Keratinocyte (primary cell): ENCODE measurements around the gene PRRT2. TPM values are rescaled to one million over a fixed set of nuclear protein-coding genes. Genes with fewer than 3 reads are reported as not detected.

Source experiments
- DNase-seq: peaks from one replicate; pipeline ENCODE4 v3.0.0-alpha.2; 2011; ENCODE audit warnings: low read depth, missing footprints, low spot score
- FAIRE-seq: peaks from 2 replicates; lab custom pipeline; 2011; peaks lifted over from hg19 to GRCh38; lab: Jason Lieb, UNC
- H2AFZ ChIP-seq: 2 replicates; pipeline ENCODE4 v1.6.0; 2012; ENCODE audit warnings: low read length, control low read depth, inconsistent platforms; ENCODE audit not compliant: control insufficient read depth
- H3K27ac ChIP-seq: 2 replicates; pipeline ENCODE4 v1.5.1; 2011; ENCODE audit warnings: low read length; ENCODE audit not compliant: control insufficient read depth, insufficient read depth
- H3K27me3 ChIP-seq: 3 replicates; pipeline ENCODE4 v1.6.0; 2011; ENCODE audit warnings: low read length; ENCODE audit not compliant: control insufficient read depth, insufficient read depth; ENCODE audit errors: extremely low read depth
- H3K36me3 ChIP-seq, 2 experiments: 2 replicates in 1 of 2; 3 replicates in 1 of 2; pipeline ENCODE4 v1.5.1; 2011; ENCODE audit warnings: low read length in 2 of 2, mild to moderate bottlenecking in 1 of 2; ENCODE audit not compliant: control insufficient read depth in 2 of 2, insufficient read depth in 2 of 2; ENCODE audit errors: extremely low read depth in 1 of 2
- H3K4me1 ChIP-seq: 3 replicates; pipeline ENCODE4 v1.5.1; 2011; ENCODE audit warnings: low read length; ENCODE audit not compliant: control insufficient read depth, insufficient read depth; ENCODE audit errors: extremely low read depth
- H3K4me2 ChIP-seq: 3 replicates; pipeline ENCODE4 v1.6.0; 2011; ENCODE audit warnings: low read depth, low read length; ENCODE audit not compliant: control insufficient read depth, insufficient read depth; ENCODE audit errors: extremely low read depth
- H3K4me3 ChIP-seq, 3 experiments: fragments of 200-600 bp in 1 of 3; sonication (generic) in 1 of 3; 2 replicates in 2 of 3; 3 replicates in 1 of 3; pipeline ENCODE4 v1.5.1; 2011 to 2016; ENCODE audit warnings: low read length in 3 of 3, mild to moderate bottlenecking in 3 of 3, control low read depth in 2 of 3, inconsistent platforms in 1 of 3, low read depth in 1 of 3, mixed read lengths in 1 of 3, mixed run types in 1 of 3, moderate library complexity in 1 of 3; ENCODE audit not compliant: control insufficient read depth in 2 of 3, insufficient read depth in 2 of 3; ENCODE audit errors: extremely low read depth in 1 of 3
- H3K79me2 ChIP-seq: 2 replicates; pipeline ENCODE4 v1.6.0; 2012; ENCODE audit warnings: low read length; ENCODE audit not compliant: control insufficient read depth, insufficient read depth
- H3K9ac ChIP-seq: 3 replicates; pipeline ENCODE4 v1.6.0; 2011; ENCODE audit warnings: low read length; ENCODE audit not compliant: control insufficient read depth, insufficient read depth; ENCODE audit errors: extremely low read depth
- H3K9me1 ChIP-seq: 3 replicates; pipeline ENCODE4 v1.6.0; 2011; ENCODE audit warnings: low read length; ENCODE audit not compliant: control insufficient read depth, insufficient read depth; ENCODE audit errors: extremely low read depth
- H3K9me3 ChIP-seq: 2 replicates; pipeline ENCODE4 v1.5.1; 2012; ENCODE audit warnings: low read depth, low read length; ENCODE audit not compliant: control insufficient read depth
- H4K20me1 ChIP-seq: 3 replicates; pipeline ENCODE4 v1.6.0; 2011; ENCODE audit warnings: low read length; ENCODE audit not compliant: control insufficient read depth, insufficient read depth; ENCODE audit errors: extremely low read depth
- EZH2 ChIP-seq: IDR thresholded peaks from one replicate; pipeline ENCODE4 v1.6.1; 2012; ENCODE audit warnings: inconsistent platforms, mild to moderate bottlenecking, low read length, moderate library complexity
- dilution Hi-C: fragments of 300-500 bp; cut with MboI; formaldehyde crosslinking; loops from one replicate; pipeline ENCODE4 v1.7.0; 2020; ENCODE audit warnings: low sequenced_read_pairs; ENCODE audit not compliant: extremely low pct_ligation_motif_present
- polyA plus RNA-seq, 5 experiments: library from polyadenylated mRNA; depleted of rRNA in 3 of 5; stranded (reverse) in 3 of 5; stranded (forward) in 1 of 5; unstranded in 1 of 5; fragments of >200 nt; gene quantifications; 1 replicate in 1 of 5; 2 replicates in 3 of 5; 3 replicates in 1 of 5; pipeline versions ENCODE4 v1.2.1 to v1.2.3, GENCODE V29; 2011 to 2012; ENCODE audit warnings: missing spikeins in 2 of 5, low read depth in 1 of 5, low replicate concordance in 1 of 5
- TF ChIP-seq, protein P1 (sequence below), 3 experiments: IDR thresholded peaks in 1 of 3; conservative IDR thresholded peaks in 1 of 3; optimal IDR thresholded peaks in 1 of 3; 2 replicates in 2 of 3; 3 replicates in 1 of 3; pipeline versions ENCODE3 to v1.5.1; 2011; ENCODE audit warnings: low read length in 3 of 3, mild to moderate bottlenecking in 3 of 3, moderate library complexity in 2 of 3, control low read depth in 1 of 3, inconsistent platforms in 1 of 3; ENCODE audit not compliant: insufficient read depth in 2 of 3; ENCODE audit errors: extremely low read depth in 1 of 3

Gene PRRT2
- polyA plus RNA-seq, 1 donor (not counting 4 experiments of a cell fraction or from before 2014, with no cell fraction given), result not detected

DNA sequence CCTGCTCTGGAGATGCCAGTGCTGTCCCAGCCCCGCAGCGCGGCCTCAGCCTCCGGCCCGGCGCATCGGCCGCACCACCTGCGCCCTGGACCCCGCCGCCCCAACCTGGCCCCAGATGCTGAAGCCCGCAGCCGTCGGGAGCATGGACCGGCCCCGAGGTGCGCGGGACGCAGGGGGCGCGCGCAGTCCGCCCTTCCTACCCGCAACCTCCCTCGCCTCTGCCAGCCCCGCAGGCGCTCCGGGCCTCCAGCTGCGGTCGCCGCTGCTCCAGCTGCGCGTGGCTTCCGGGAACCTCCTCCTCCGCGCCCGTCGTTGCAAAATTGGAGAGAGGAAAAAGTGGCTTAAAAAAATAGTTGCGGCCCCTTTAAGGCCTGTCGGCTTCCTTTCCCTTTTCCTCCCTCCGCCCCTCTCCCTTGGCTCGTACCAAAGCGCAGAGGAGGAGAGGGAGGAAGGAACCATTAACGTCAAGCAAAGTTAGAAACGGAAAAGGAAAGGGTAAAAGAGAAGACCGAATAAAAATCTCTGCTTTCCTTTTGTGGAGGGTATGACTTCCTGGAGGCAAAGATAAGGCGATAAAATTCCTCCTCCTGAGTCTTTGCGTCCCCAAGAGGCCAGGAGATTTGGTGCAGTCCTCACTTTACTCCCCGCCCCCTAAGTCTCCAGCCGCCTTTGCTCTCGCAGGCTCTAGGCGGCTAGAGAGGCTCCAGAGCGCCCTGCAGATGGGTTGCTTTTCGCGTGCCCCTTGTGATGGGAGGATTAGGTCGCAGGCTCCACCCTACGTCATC, 51.1 kb downstream of the PRRT2 start, which contains the start of gene CDIPT:
CDIPT (minus strand) TSS at position 343 of the 785 bp plus-strand sequence. CDS start 369 bp downstream, outside the sequence.
- no peaks in the 10 kb centered on the region for H3K9me1 ChIP-seq
- peak within 1 kb of the TSS; percentile 90 for H2AFZ ChIP-seq
- peak within 1 kb of the TSS; percentile 90 for H3K9ac ChIP-seq
- DNase-seq, result peak; percentile 79
- FAIRE-seq, result peak; percentile 88
- H3K27me3 ChIP-seq, result no peaks in the 10 kb centered on the region
- H3K9me3 ChIP-seq, result no peaks in the 10 kb centered on the region
- dilution Hi-C loops, result no loop called here
- peaks cover 6% of the 10 kb centered on the region for H3K4me1 ChIP-seq
- H3K4me2 ChIP-seq, result peak within 1 kb of the TSS; percentile 88
- H3K36me3 ChIP-seq, result peaks cover 9 to 13% of the 10 kb centered on the region in 2 experiments
- TF ChIP-seq, protein P1, sequence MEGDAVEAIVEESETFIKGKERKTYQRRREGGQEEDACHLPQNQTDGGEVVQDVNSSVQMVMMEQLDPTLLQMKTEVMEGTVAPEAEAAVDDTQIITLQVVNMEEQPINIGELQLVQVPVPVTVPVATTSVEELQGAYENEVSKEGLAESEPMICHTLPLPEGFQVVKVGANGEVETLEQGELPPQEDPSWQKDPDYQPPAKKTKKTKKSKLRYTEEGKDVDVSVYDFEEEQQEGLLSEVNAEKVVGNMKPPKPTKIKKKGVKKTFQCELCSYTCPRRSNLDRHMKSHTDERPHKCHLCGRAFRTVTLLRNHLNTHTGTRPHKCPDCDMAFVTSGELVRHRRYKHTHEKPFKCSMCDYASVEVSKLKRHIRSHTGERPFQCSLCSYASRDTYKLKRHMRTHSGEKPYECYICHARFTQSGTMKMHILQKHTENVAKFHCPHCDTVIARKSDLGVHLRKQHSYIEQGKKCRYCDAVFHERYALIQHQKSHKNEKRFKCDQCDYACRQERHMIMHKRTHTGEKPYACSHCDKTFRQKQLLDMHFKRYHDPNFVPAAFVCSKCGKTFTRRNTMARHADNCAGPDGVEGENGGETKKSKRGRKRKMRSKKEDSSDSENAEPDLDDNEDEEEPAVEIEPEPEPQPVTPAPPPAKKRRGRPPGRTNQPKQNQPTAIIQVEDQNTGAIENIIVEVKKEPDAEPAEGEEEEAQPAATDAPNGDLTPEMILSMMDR (optimal IDR thresholded peaks at IDR 0.05 in 1 of 3, IDR thresholded peaks at IDR 0.05 in 1 of 3, conservative IDR thresholded peaks at IDR 0.05 in 1 of 3; ENCODE audit: extremely low read depth in 1 of 3, insufficient read depth in 2 of 3, low read length in 3 of 3), result peak; percentile 78 to 88 (median 78)
- TF ChIP-seq EZH2, result no peak
- peak within 1 kb of the TSS; percentile 96 for H3K27ac ChIP-seq
- H4K20me1 ChIP-seq, result no peaks in the 10 kb centered on the region
- H3K79me2 ChIP-seq, result peaks cover 8% of the 10 kb centered on the region
- peak within 1 kb of the TSS; percentile 72 to 94 (median 87) for H3K4me3 ChIP-seq

DNA sequence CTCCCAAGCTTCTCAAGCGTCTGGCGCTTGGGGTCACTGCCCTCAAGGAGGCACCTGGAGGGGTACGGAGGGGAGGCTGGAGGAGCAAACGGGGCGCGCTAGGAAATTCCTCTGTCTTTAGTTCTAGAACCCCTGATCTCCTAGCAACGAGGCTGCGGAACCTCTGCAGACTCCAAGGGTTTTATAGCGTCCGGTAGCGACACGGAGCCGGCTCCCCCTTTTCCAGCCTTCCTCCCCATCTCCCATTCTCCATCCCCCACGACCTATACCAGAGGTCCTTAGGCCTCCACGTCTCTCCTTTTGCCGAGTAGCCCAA, 51.6 kb downstream of the PRRT2 start:
- no peak for FAIRE-seq
- no peak for DNase-seq
- no peaks in the 10 kb centered on the region for H3K9me3 ChIP-seq
- H3K9ac ChIP-seq, result peak overlapping the region; percentile 90
- H4K20me1 ChIP-seq, result no peaks in the 10 kb centered on the region
- no peak for TF ChIP-seq EZH2
- TF ChIP-seq, protein P1 (optimal IDR thresholded peaks at IDR 0.05 in 1 of 3, IDR thresholded peaks at IDR 0.05 in 1 of 3, conservative IDR thresholded peaks at IDR 0.05 in 1 of 3; ENCODE audit: extremely low read depth in 1 of 3, insufficient read depth in 2 of 3, low read length in 3 of 3), result no peak
- H3K27ac ChIP-seq, result peak overlapping the region; percentile 96
- peaks cover 8% of the 10 kb centered on the region for H3K79me2 ChIP-seq
- H3K4me3 ChIP-seq, result peak overlapping the region; percentile 62 to 87 (median 72)
- dilution Hi-C loops, result no loop called here
- peak overlapping the region; percentile 90 for H2AFZ ChIP-seq
- peaks cover 6% of the 10 kb centered on the region for H3K4me1 ChIP-seq
- H3K27me3 ChIP-seq, result no peaks in the 10 kb centered on the region
- H3K4me2 ChIP-seq, result peak overlapping the region; percentile 88
- H3K36me3 ChIP-seq, result peaks cover 5 to 12% of the 10 kb centered on the region in 2 experiments
- H3K9me1 ChIP-seq, result no peaks in the 10 kb centered on the region
